ENCODE data around the gene TTC32.
"Not testable (repeated sequence)": the region's sequence is repeated elsewhere in the genome, so short reads cannot be mapped to it uniquely, and the experiment has no call there.

TTC32 gene

DNA sequence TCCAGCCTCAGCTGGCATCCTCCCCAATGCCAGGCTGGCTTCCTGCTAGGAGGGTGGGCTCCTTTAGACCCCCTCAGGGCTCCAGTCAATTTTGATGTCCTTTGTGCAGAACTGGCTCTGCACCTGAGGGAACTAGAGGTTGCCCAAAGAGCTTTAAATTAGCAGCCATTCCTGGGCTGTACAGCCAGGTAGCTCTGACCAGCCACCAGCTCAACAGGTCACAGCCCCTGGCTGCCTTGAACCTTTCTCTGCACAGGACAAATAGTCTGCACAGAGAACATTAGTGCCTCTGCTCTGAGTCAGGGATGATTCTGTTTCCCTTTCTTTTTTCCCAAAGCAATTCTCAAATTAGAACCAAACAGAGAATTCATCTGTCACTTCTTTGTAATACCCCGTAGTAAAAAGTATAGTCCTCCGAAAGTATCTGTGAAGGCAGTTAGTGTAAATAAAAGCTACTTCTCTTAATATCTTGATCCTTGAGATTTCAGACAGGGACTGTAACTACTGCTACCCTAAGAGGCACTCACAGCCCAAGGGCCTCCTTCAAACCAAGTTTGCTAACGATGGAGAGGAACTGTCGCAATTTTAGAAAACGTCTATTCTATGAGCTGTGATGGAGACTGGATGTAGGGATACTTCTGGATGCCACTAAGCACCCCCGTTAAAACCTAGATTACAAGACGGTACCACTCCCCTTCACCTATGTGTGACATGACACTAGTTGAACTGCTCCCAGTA is 3.0 kb downstream of the TTC32 start:
- no peak overlapping the region for H3K4me3 ChIP-seq (ENCODE audit: low read depth, low read length)
- TF ChIP-seq, protein P1, sequence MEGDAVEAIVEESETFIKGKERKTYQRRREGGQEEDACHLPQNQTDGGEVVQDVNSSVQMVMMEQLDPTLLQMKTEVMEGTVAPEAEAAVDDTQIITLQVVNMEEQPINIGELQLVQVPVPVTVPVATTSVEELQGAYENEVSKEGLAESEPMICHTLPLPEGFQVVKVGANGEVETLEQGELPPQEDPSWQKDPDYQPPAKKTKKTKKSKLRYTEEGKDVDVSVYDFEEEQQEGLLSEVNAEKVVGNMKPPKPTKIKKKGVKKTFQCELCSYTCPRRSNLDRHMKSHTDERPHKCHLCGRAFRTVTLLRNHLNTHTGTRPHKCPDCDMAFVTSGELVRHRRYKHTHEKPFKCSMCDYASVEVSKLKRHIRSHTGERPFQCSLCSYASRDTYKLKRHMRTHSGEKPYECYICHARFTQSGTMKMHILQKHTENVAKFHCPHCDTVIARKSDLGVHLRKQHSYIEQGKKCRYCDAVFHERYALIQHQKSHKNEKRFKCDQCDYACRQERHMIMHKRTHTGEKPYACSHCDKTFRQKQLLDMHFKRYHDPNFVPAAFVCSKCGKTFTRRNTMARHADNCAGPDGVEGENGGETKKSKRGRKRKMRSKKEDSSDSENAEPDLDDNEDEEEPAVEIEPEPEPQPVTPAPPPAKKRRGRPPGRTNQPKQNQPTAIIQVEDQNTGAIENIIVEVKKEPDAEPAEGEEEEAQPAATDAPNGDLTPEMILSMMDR (conservative IDR thresholded peaks at IDR 0.05; ENCODE audit: low read depth, low read length) = no peak
- no peak for DNase-seq (ENCODE audit: low read depth)

DNA sequence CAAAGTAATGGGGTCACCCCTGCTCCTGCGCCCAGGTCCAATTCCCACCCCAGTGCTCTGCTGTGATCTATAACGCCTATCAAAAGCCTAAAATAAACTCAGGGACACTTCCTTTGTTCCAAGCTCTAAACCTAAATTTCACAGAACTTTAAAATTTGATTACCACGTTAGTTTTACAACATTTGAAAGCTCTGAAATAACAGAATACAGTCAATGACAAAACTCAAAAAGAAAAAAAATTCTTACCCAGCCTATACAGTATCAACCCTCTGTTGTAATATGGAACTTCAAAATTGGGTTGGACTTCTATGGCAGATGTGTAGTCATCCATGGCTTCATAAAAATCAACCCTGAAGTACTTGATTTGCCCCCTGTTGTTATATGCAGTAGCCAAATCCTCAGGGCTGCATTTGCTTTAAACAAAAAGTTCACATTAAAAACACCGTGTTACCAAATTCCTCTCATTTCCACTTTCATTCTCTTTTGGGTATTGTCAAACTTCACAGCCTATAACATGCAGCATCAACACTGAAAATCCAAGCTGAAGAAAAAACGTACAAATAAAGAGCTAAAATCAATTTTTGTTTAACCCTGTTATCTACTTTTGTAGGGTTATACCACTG is 4.0 kb downstream of the TTC32 start:
- no peak overlapping the region for H3K4me3 ChIP-seq (ENCODE audit: low read depth, low read length)
- TF ChIP-seq, protein P1 (conservative IDR thresholded peaks at IDR 0.05; ENCODE audit: low read depth, low read length) = no peak

DNA sequence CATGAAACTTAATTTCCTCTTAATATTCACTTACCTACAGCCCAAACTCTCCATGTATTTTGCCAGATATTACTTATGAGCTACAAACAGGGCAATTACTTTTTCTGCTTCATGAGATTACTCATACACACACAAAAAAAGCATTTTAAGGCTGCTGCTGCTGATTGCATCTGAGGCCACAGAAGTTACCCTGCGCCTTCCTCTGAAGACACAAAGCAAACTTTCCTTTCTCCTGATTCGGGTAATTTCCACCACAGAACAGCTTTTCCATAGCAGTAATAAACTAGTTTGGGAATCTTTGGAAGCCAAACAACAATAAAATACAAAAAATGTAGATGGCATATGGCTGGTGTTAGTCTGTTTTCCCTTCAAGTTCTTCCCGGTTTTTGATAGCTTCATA is 6.2 kb downstream of the TTC32 start:
- no peak overlapping the region for H3K4me3 ChIP-seq (ENCODE audit: low read depth, low read length)
- TF ChIP-seq, protein P1 (conservative IDR thresholded peaks at IDR 0.05; ENCODE audit: low read depth, low read length) = no peak
- no peak for DNase-seq (ENCODE audit: low read depth)

More for the DNA sequence above, 4.0 kb downstream of the TTC32 start:
- DNase-seq (ENCODE audit: low read depth) = no peak

DNA sequence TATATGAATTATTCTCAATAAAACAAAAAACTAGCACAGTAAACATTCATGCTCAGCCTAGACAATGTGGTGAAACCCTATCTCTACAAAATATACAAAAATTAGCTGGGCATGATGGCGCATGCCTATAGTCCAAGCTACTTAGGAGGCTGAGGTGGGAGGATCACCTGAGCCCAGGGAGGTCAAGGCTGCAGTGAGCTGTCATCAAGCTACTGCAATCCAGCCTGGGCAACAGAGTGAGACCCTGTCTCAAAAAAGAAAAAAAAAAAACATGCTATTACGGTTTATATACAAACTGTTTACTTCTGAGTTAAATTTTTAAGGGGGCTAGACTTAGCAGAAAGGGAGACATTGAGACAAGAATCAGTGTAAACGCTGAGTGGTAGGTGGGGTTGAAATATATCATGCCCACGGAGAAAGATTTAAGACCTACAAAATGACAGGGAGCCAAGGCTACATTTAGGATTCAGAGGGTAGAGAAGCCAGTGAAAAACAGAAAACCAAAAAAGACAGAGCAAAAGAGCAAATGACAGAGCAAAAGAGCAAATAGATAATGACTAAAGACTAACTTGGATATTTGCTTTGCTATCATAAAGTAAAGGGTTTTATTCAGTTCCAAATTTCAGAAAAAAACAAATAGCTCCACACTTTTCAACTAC is 7.5 kb downstream of the TTC32 start:
- TF ChIP-seq, protein P1 (conservative IDR thresholded peaks at IDR 0.05; ENCODE audit: low read depth, low read length) = no peak

DNA sequence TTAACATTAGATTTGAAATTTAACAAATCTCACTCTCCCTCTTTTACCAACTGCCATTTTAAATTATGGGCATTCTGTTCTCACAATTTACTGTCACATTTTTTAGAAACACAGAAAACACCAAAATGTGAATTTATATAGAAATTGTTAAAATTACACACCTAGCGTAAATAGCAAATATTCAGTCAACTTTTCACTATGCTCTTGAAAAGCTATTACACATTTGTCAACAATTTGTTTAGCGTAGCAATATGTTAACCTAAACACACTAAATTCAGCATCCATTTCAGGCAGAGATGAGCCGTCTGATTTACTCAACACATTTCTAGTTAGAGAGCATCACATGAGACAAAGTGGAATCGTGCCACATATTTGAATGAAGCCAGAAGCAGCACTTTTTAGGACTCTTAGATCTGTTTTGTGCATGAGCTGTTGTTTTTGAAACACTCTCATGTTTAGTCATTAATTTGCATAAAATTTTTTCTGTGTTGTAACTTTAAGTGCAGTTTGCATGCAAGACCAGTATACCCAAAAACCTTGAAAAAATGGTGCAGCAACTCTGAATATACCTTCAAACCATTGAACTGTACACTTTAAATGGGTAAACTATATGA is 8.2 kb downstream of the TTC32 start:
- H3K4me3 ChIP-seq (ENCODE audit: low read depth, low read length) = no peak overlapping the region
- DNase-seq (ENCODE audit: low read depth) = no peak
- TF ChIP-seq, protein P1 (conservative IDR thresholded peaks at IDR 0.05; ENCODE audit: low read depth, low read length) = no peak

More for the DNA sequence above, 7.5 kb downstream of the TTC32 start:
- no peak overlapping the region for H3K4me3 ChIP-seq (ENCODE audit: low read depth, low read length)
- no peak for DNase-seq (ENCODE audit: low read depth)

DNA sequence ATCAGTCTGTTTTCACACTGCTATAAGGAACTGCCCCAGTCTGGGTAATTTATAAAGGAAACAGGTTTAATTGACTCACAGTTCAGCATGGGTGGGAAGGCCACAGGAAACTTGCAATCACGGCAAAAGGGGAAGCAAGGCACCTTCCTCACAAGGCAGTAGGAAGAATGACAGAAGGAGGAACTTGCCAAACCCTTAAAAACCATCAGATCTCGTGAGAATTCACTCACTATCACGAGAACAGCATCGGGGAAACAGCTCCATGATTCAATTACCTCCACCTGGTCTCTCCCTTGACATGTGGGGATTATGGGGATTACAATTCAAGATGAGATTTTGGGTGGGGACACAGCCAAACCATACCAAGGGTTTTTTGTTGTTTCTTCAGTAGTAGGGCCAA is 9.8 kb downstream of the TTC32 start:
- H3K4me3 ChIP-seq (ENCODE audit: low read depth, low read length) = not testable (repeated sequence)

DNA sequence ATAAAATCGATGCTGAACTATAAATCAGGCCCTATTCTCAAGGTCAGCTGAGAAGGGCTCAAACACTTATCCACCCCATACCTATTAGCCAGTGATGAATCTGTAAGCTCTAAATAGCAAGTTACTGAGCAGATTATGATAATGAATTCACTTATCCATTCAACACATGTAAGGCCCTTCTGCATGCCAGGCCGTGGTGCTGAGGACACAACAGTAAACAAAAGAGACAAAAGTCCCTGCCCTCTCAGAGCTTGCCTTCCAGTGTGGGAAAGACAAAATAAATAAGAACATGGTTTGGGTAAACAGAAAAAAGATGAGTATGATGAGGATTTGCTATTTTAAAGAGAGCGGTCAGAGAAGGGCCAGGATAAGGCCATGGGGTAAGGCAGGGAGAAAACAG is 11.7 kb downstream of the TTC32 start:
- TF ChIP-seq, protein P1 (conservative IDR thresholded peaks at IDR 0.05; ENCODE audit: low read depth, low read length) = no peak
- DNase-seq (ENCODE audit: low read depth) = no peak
- no peak overlapping the region for H3K4me3 ChIP-seq (ENCODE audit: low read depth, low read length)

More for the DNA sequence above, 9.8 kb downstream of the TTC32 start:
- not testable (repeated sequence) for DNase-seq (ENCODE audit: low read depth)
